Measurements from ENCODE around the gene MLXIP. TPM values are rescaled to one million over a fixed set of nuclear protein-coding genes. Genes with fewer than 3 reads are reported as not detected.
"Not testable (repeated sequence)": the region's sequence is repeated elsewhere in the genome, so short reads cannot be mapped to it uniquely, and the experiment has no call there.

MLXIP gene
- total RNA-seq, 1 donor from 2014 or later, result 16.9 TPM

DNA sequence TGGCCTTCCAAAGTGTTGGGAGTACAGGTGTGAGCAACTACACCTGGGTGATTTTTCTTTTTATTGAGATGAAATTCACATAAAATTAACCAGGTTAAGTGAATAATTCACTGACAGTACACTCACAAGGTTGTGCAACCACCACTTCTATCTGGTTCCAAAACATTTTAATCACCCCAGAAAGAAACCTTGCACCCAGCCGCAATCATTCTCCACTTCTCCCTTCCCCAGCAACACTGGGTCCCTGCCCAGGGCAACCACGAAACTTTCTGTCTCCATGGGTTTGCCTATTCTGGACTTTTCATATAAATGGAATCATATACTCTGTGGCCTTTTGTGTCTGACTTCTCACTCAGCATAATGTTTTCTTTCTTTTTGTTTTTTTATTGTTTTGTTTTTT lies 26.3 kb upstream of the MLXIP start:
- no peak overlapping the region for H3K27ac ChIP-seq

DNA sequence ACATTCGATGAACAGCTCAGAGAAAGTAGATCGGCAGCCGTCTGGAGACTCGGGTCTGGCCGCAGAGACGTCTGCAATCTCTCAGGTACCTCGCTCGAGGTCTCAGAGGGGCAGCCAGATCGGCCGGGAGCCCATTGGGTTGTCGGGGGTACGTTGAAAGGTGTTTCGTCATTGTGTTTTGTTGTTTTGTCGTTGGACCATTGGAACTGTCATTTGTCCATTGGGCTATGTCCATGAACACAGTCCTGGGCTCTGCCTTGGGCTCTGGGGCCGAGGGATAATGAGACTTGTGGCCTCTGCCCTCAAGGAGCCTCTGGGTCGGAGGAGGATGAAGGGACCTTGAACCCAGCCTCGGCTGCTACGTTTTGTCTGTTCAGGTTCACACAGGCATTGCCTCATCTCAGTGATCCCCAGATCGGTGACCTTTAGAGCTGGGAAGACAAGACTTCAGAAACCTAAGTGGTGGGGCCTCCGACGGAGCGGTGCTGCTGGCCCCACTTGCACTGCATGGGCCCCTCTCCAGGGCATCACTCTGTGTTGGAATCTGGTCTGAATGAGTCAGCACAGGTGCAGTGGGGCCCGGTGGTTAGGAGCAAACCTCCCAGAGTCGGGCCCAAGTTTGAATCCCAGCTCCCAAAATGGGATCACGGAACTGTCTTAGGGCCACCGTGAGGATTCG lies 23.6 kb upstream of the MLXIP start:
- Histone ChIP-seq H3K4me3 (no peak overlapping the region), H3K27me3 (no peaks in the 10 kb centered on the region), H3K36me3 (peaks cover 0 to 8% of the 10 kb centered on the region in 2 donors), H3K9me3 (no peaks in the 10 kb centered on the region), H3K27ac (no peak overlapping the region), H3K4me1 (peaks cover 14% of the 10 kb centered on the region)
- no peak for DNase-seq (ENCODE audit: extremely low spot score in 2 of 2)
- no peak for TF ChIP-seq POLR2A (IDR thresholded peaks at IDR 0.05)
- TF ChIP-seq, protein P1, sequence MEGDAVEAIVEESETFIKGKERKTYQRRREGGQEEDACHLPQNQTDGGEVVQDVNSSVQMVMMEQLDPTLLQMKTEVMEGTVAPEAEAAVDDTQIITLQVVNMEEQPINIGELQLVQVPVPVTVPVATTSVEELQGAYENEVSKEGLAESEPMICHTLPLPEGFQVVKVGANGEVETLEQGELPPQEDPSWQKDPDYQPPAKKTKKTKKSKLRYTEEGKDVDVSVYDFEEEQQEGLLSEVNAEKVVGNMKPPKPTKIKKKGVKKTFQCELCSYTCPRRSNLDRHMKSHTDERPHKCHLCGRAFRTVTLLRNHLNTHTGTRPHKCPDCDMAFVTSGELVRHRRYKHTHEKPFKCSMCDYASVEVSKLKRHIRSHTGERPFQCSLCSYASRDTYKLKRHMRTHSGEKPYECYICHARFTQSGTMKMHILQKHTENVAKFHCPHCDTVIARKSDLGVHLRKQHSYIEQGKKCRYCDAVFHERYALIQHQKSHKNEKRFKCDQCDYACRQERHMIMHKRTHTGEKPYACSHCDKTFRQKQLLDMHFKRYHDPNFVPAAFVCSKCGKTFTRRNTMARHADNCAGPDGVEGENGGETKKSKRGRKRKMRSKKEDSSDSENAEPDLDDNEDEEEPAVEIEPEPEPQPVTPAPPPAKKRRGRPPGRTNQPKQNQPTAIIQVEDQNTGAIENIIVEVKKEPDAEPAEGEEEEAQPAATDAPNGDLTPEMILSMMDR (IDR thresholded peaks at IDR 0.05), result no peak
- no peak for TF ChIP-seq POLR2AphosphoS5 (IDR thresholded peaks at IDR 0.05; ENCODE audit: insufficient read depth in 1 of 2, low read depth in 1 of 2)
- intact Hi-C loops (cut with DNase I), result loop anchor here (2.0 kb wide), 1 partner anchor 68 kb away; no protein-coding TSS in a partner anchor

More for the DNA sequence above, 26.3 kb upstream of the MLXIP start:
- no peak for DNase-seq (ENCODE audit: extremely low spot score in 2 of 2)
- Histone ChIP-seq H3K36me3 (peaks cover 0 to 8% of the 10 kb centered on the region in 2 donors), H3K9me3 (no peaks in the 10 kb centered on the region), H3K27me3 (no peaks in the 10 kb centered on the region), H3K4me1 (peaks cover 9% of the 10 kb centered on the region), H3K4me3 (no peak overlapping the region)
- intact Hi-C loops (cut with DNase I), result no loop called here
- no peak for TF ChIP-seq POLR2A (IDR thresholded peaks at IDR 0.05)

DNA sequence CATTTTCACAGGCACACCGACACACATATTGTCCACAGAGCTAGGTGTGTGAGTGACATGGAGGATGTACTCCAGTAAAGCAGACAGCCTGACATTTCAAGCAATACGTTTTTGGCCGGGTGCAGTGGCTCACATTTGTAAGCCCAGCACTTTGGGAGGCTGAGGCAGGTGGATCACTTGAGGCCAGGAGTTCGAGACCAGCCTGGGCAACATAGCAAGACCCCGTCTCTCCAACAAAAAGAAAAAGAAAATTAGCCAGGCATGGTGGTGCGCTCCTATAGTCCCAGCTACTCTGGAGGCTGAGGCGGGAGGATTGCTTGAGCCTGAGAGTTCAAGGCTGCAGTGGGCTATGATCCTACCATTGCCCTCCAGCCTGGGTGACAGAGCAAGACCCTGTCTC lies 22.1 kb upstream of the MLXIP start:
- peaks cover 0 to 10% of the 10 kb centered on the region in 2 donors for H3K36me3 ChIP-seq
- intact Hi-C loops (cut with DNase I), result not testable (repeated sequence)

DNA sequence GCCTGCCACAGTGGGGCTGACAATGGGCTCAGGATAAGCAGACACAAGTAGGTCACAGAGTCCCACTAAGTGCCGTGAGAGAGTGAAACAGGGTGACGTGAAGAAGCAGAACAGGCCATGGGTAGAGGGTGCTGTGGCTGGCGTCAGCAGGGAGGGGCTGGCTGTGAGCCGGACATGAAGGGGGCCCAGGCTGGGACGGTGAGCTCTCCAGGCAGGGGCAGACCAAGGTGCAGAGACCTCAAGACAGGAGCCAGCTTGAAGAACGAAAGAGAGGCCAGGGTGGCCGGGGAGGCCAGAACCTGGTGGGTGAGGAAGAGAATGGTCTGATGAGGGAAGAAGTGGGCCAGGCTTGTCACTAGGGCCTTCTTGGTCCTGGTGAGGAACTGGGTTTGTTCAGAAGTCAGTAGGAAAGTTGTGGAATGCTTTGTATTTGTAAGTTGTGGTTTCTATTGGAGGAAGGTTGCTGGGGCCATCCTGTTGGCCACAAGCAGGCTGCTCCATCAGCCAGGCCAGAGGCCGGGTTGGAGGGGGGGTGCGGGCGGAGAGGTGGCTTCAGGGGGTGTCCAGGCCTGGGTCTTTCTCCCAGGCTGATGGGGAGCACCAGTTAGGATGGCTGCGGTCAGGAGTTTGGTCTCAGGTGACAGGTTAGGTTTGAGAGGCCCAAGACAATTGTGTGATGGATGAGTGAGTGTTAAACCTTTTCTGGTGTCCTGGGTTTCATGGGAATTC lies 21.4 kb upstream of the MLXIP start:
- H3K36me3 ChIP-seq, result peaks cover 0 to 11% of the 10 kb centered on the region in 2 donors
- H3K9me3 ChIP-seq, result no peaks in the 10 kb centered on the region
- no peak overlapping the region for H3K27ac ChIP-seq
- no peak for DNase-seq (ENCODE audit: extremely low spot score in 2 of 2)
- intact Hi-C loops (cut with DNase I), result no loop called here
- TF ChIP-seq POLR2AphosphoS5 (IDR thresholded peaks at IDR 0.05; ENCODE audit: insufficient read depth in 1 of 2, low read depth in 1 of 2) (no peak), POLR2A (IDR thresholded peaks at IDR 0.05) (no peak)
- TF ChIP-seq, protein P1 (IDR thresholded peaks at IDR 0.05), result no peak
- no peak overlapping the region for H3K4me3 ChIP-seq
- peaks cover 23% of the 10 kb centered on the region for H3K4me1 ChIP-seq
- H3K27me3 ChIP-seq, result no peaks in the 10 kb centered on the region

More for the DNA sequence above, 22.1 kb upstream of the MLXIP start:
- H3K27ac ChIP-seq; H3K4me3 ChIP-seq; H3K27me3 ChIP-seq; DNase-seq (ENCODE audit: extremely low spot score in 2 of 2); H3K9me3 ChIP-seq: not testable (repeated sequence)
- peaks cover 18% of the 10 kb centered on the region for H3K4me1 ChIP-seq

DNA sequence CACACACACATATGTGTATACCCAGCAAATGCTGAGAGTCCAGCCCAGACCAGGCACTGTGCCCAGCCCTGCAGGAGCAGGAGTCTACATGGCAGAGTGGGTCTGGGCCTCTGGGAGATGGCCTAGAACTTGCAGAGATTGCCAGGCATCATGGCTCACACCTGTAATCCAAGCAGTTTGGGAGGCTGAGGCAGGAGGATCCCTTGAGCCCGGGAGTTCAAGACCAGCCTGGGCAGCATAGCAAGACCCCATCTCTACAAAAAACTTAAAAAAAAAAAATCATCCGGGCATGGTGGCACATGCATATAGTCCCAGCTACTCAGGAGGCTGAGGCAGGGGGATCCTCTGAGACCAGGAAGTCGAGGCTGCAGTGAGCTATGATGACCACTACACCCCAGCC lies 20.8 kb upstream of the MLXIP start:
- intact Hi-C loops (cut with DNase I), result no loop called here
- no peaks in the 10 kb centered on the region for H3K9me3 ChIP-seq
- H3K4me3 ChIP-seq, result no peak overlapping the region
- no peak for DNase-seq (ENCODE audit: extremely low spot score in 2 of 2)
- H3K27me3 ChIP-seq, result no peaks in the 10 kb centered on the region
- H3K27ac ChIP-seq, result no peak overlapping the region
- peaks cover 0 to 11% of the 10 kb centered on the region in 2 donors for H3K36me3 ChIP-seq
- peaks cover 29% of the 10 kb centered on the region for H3K4me1 ChIP-seq
- TF ChIP-seq, protein P1 (IDR thresholded peaks at IDR 0.05), result no peak
- no peak for TF ChIP-seq POLR2A (IDR thresholded peaks at IDR 0.05)
- no peak for TF ChIP-seq POLR2AphosphoS5 (IDR thresholded peaks at IDR 0.05; ENCODE audit: insufficient read depth in 1 of 2, low read depth in 1 of 2)
